Activated B cell treated with CpG ODN at 0.5 μM for 24 hours (primary cell): Measurements from ENCODE around the gene IMPA2. TPM values are rescaled to one million over a fixed set of nuclear protein-coding genes. Genes with fewer than 3 reads are reported as not detected.

Experiments
- ATAC-seq: fragments of 200-7000 bp; cut with Tn5 transposase; one replicate; pipeline ENCODE4 v1.10.0; 2021; ENCODE audit warnings: low read depth, mild to moderate bottlenecking, moderate library complexity
- CTCF ChIA-PET: fragments of 350-600 bp; sonication (Branson Sonifier 250); formaldehyde crosslinking; loops from one replicate; lab custom pipeline; 2021; ENCODE audit warnings: antibody characterized with exemption; lab: Charles Lee
- POLR2A ChIA-PET: fragments of 350-600 bp; sonication (Branson Sonifier 250); formaldehyde crosslinking; loops from one replicate; lab custom pipeline; 2021; ENCODE audit warnings: antibody characterized with exemption; lab: Charles Lee
- DNase-seq: peaks from one replicate; pipeline ENCODE4 v3.0.0; 2022
- H3K27ac Mint-ChIP-seq: one replicate; pipeline ENCODE4 v1.8.0; 2020; ENCODE audit warnings: mixed read lengths
- H3K27me3 Mint-ChIP-seq: one replicate; pipeline ENCODE4 v1.8.0; 2021; ENCODE audit warnings: mixed read lengths
- H3K36me3 Mint-ChIP-seq: one replicate; pipeline ENCODE4 v1.8.0; 2021; ENCODE audit warnings: low read depth, mixed read lengths
- H3K4me1 Mint-ChIP-seq: one replicate; pipeline ENCODE4 v1.8.0; 2021; ENCODE audit warnings: mixed read lengths
- H3K4me3 Mint-ChIP-seq: one replicate; pipeline ENCODE4 v1.8.0; 2020; ENCODE audit warnings: mild to moderate bottlenecking, mixed read lengths
- H3K9me3 Mint-ChIP-seq: one replicate; pipeline ENCODE4 v1.8.0; 2020; ENCODE audit warnings: mixed read lengths
- CTCF ChIP-seq: fragments of 200-600 bp; IDR thresholded peaks from one replicate; pipeline ENCODE4 v1.8.0; 2022; ENCODE audit warnings: antibody characterized with exemption, mild to moderate bottlenecking
- intact Hi-C: fragments of 100-400 bp; cut with micrococcal nuclease; formaldehyde crosslinking; loops from one replicate; pipeline ENCODE4 v1.15.1; 2024
- total RNA-seq: library from RNA; stranded (reverse); gene quantifications from 2 replicates; pipeline ENCODE4 v1.2.3, GENCODE V29; 2022

IMPA2 gene
- total RNA-seq, 1 donor from 2014 or later: 7.5 TPM

DNA sequence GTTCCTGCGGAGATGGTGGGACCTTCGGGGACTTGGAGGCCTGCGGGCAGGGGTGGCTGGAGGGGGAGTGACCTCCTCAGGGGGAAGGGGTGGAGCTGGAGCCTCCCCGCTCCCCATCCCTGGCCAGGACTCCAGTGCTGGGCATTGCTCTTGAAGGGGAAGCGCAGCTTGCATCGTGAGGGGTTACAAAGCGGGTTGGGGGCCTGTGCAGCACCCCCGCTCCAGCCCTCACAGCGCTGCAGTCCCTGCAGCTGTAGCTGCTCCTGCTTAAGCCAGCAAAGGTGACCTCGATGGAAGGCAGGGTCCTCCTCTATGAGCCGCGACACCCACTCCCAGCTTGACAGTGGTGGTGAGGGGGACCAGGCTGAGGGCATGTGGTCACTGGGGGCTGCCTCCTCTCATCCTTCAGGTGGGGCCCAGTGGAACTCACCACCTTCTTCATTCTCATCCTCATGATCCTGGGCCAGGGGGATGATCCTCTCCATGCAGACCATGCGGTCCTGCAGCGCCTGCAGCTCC is 75.6 kb downstream of the IMPA2 start:
- TF ChIP-seq CTCF: no peak
- intact Hi-C loops: loop anchor here (10.0 kb wide), 1 partner anchor 1078 kb away; no protein-coding TSS in a partner anchor
- Mint-ChIP-seq H3K27ac (no peak overlapping the region), H3K27me3 (no peaks in the 10 kb centered on the region), H3K36me3 (no peaks in the 10 kb centered on the region), H3K4me1 (peaks cover 19% of the 10 kb centered on the region), H3K9me3 (no peaks in the 10 kb centered on the region), H3K4me3 (no peak overlapping the region)
- ChIA-PET POLR2A (interaction anchor here (0.6 kb wide), 1 partner anchor 15 kb away, joined by 3 read pairs; no protein-coding TSS in a partner anchor), CTCF (no interaction called here)
- no peak for DNase-seq
- ATAC-seq: no peak

DNA sequence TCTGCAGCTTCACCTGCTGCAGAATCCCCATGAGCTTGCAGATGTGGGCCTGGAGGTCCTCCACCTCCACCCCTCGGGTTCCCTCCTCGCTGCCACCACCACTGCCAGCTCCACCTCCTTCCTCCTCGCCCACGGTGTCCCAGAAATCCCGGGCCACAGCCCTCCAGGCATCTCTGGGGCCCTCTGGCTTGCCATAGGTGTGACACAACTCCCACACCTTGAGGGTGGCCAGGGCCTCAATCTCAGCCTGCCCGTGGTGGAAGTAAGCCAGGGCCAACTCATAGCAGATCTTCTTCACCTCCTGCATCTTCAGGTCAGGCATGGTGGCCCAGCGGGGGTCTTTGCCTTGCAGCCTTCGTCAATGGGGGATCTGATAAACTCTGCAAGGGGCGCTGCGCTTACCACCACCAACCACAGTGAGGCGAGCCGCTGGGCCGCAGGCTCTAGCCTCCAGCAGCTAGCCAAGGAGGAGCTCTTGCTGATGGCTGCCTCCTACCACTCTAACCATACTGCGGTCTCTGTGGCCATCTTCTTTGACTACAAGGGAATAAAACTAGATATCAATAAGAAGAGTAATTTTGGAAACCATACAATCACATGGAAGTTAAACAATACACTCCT is 76.2 kb downstream of the IMPA2 start:
- POLR2A ChIA-PET: interaction anchor here (0.6 kb wide), 1 partner anchor 15 kb away, joined by 3 read pairs; no protein-coding TSS in a partner anchor
- ATAC-seq (no peak), DNase-seq (no peak)
- intact Hi-C loops: loop anchor here (10.0 kb wide), 1 partner anchor 1077 kb away; no protein-coding TSS in a partner anchor
- Mint-ChIP-seq H3K4me1 (peaks cover 16% of the 10 kb centered on the region), H3K27ac (no peak overlapping the region), H3K36me3 (no peaks in the 10 kb centered on the region), H3K9me3 (no peaks in the 10 kb centered on the region), H3K27me3 (no peaks in the 10 kb centered on the region), H3K4me3 (no peak overlapping the region)
- TF ChIP-seq CTCF: no peak
- CTCF ChIA-PET: no interaction called here

DNA sequence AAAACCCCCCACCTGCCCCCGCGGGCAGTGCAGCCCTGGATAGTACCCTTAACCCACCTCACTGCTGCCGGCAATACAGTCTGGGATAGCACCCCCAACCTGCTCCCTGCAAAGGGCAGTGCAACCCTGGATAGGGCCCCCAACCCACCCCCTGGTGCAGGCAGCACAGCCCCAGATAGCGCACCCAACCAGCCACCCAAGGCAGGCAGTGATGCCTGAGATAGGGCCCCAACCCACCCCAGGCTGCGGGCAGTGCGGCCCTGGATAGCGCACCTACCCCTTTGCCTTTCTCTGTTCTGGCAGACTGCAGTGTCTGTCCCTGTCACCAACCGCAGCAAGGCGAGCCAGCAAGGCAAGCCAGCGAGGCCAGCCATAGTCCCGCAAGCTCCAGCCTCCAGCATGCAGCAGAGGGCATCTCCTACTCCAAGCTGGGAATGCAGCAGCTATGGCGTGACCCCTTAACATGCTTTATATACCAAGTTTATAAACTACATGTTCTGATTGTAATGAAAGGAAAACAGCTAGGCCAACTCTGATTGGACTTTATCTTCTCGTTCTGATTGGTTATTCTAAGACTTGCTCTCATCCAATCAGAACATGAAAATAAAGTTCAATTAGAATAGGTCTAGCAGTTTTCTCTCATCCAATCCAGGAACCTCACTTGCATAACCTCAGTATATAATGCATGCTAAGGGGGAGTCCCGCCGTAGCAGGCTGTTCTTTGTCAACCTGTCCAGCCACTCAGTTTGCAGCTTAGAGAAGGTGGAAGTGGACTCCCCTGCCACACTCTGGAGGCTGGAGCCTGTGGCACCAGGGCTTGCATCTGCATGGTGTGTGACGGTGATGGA is 78.3 kb downstream of the IMPA2 start:
- H3K36me3 Mint-ChIP-seq: no peaks in the 10 kb centered on the region
- no peak overlapping the region for H3K27ac Mint-ChIP-seq
- H3K9me3 Mint-ChIP-seq: no peaks in the 10 kb centered on the region
- no peak overlapping the region for H3K4me3 Mint-ChIP-seq
- DNase-seq: no peak
- peaks cover 2% of the 10 kb centered on the region for H3K4me1 Mint-ChIP-seq
- ChIA-PET POLR2A (no interaction called here), CTCF (interaction anchor here (1.2 kb wide), 1 partner anchor 21 kb away, joined by 4 read pairs; no protein-coding TSS in a partner anchor)
- intact Hi-C loops: loop anchor here (10.0 kb wide), 1 partner anchor 1075 kb away; no protein-coding TSS in a partner anchor
- no peak for ATAC-seq
- TF ChIP-seq CTCF: no peak
- no peaks in the 10 kb centered on the region for H3K27me3 Mint-ChIP-seq

GRCh38 chr18:12060182-12060870 is 79.0 kb downstream of the IMPA2 start:
- H3K27ac Mint-ChIP-seq: no peak overlapping the region
- intact Hi-C loops: no loop called here

More at GRCh38 chr18:12060182-12060870, 79.0 kb downstream of the IMPA2 start:
- Mint-ChIP-seq H3K9me3 (no peaks in the 10 kb centered on the region), H3K4me1 (peaks cover 2% of the 10 kb centered on the region), H3K4me3 (no peak overlapping the region), H3K36me3 (no peaks in the 10 kb centered on the region), H3K27me3 (no peaks in the 10 kb centered on the region)
- POLR2A ChIA-PET: no interaction called here
- no peak for ATAC-seq
- CTCF ChIA-PET: interaction anchor here (1.2 kb wide), 1 partner anchor 21 kb away, joined by 4 read pairs; no protein-coding TSS in a partner anchor
- DNase-seq: no peak
- no peak for TF ChIP-seq CTCF
